ENCODE data around the gene AUP1. TPM values are rescaled to one million over a fixed set of nuclear protein-coding genes. Genes with fewer than 3 reads are reported as not detected.

Gene AUP1
- total and polyA plus RNA-seq, 2 of the 4 experiments (the other 2 are of a cell fraction): 47.5 to 100.0 TPM

- no peak for TF ChIP-seq CTCF (conservative IDR thresholded peaks at IDR 0.05; ENCODE audit: low read depth, low read length)
- no peak for TF ChIP-seq RFX5 (IDR thresholded peaks at IDR 0.05; ENCODE audit: low read depth, low read length)
These were observed 24.6 kb upstream of the AUP1 start, which contains the start of the genes DOK1 and LOXL3 (continued) for GRCh38 chr2:74553892-74554819.

All from IMR-90 (cell line).